SU-DHL-6 (cell line): ENCODE data around the gene NPW.

Experiments used
- CTCF ChIP-seq: fragments of 200-600 bp; sonication (generic); IDR thresholded peaks from one replicate; pipeline ENCODE4 v1.5.1; 2017; ENCODE audit warnings: antibody characterized with exemption, mild to moderate bottlenecking, low read length, moderate library complexity; ENCODE audit not compliant: insufficient read depth, poor library complexity, severe bottlenecking
- EZH2phosphoT487 ChIP-seq: fragments of 200-600 bp; sonication (generic), shearing (Covaris generic); conservative IDR thresholded peaks from 2 replicates; pipeline ENCODE4 v1.6.1; 2018; ENCODE audit warnings: mild to moderate bottlenecking, antibody characterized with exemption, low read length, moderate library complexity, mixed read lengths

- TF ChIP-seq CTCF = no peak
- no peak for TF ChIP-seq EZH2phosphoT487
Measured at GRCh38 chr16:1998852-1999801, 20.5 kb upstream of the NPW start.
